Measurements from ENCODE around the gene BOLA1. TPM values are rescaled to one million over a fixed set of nuclear protein-coding genes. Genes with fewer than 3 reads are reported as not detected.
A peak's percentile ranks its signal among the peaks of the same experiment; 100 is the strongest.

BOLA1 gene
- total RNA-seq, 1 donor from 2014 or later: 36.7 TPM

DNA sequence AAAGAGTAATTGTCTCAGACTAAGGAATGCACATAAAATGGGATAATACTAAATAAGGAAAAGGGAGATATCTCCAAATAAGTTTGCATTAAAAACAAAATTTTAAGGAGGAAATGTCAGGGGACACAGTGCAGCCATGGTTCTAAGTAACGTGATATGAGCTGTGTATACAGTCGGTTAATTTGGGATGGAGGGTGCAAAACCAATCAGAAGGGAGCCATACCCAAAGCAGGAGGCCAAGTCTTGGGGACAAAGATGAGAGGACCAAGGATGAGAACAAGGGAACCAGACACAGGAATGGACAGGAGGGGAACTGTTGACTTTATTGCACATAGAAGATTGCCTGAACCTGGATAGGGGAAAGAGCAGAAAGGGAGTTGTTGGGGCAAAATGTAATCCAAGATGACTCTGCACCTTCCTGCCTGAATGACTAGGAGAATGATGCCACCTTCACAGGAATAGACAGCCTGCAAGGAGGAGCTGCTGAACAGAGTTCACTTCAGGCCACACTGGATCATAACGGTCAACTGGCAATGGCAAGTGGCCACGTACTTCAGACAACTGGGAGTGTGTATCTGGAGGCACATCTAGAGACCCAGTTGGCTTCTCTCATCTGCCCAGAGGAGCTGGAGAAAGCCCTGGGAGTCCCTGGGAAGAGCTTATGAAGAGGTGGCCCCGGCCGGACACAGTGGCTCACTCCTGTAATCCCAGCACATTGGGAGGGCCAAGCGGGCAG is 22.0 kb upstream of the BOLA1 start:
- Histone ChIP-seq H3K27ac (no peak overlapping the region), H3K27me3 (no peaks in the 10 kb centered on the region), H3K4me3 (no peak overlapping the region), H3K4me1 (no peaks in the 10 kb centered on the region), H3K9me3 (no peaks in the 10 kb centered on the region), H3K36me3 (no peaks in the 10 kb centered on the region)
- TF ChIP-seq, protein P1, sequence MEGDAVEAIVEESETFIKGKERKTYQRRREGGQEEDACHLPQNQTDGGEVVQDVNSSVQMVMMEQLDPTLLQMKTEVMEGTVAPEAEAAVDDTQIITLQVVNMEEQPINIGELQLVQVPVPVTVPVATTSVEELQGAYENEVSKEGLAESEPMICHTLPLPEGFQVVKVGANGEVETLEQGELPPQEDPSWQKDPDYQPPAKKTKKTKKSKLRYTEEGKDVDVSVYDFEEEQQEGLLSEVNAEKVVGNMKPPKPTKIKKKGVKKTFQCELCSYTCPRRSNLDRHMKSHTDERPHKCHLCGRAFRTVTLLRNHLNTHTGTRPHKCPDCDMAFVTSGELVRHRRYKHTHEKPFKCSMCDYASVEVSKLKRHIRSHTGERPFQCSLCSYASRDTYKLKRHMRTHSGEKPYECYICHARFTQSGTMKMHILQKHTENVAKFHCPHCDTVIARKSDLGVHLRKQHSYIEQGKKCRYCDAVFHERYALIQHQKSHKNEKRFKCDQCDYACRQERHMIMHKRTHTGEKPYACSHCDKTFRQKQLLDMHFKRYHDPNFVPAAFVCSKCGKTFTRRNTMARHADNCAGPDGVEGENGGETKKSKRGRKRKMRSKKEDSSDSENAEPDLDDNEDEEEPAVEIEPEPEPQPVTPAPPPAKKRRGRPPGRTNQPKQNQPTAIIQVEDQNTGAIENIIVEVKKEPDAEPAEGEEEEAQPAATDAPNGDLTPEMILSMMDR (IDR thresholded peaks at IDR 0.05): no peak
- DNase-seq (ENCODE audit: low spot score in 2 of 2): peak in 1 of 2 donors; percentile 52
- intact Hi-C loops (cut with DNase I): no loop called here

DNA sequence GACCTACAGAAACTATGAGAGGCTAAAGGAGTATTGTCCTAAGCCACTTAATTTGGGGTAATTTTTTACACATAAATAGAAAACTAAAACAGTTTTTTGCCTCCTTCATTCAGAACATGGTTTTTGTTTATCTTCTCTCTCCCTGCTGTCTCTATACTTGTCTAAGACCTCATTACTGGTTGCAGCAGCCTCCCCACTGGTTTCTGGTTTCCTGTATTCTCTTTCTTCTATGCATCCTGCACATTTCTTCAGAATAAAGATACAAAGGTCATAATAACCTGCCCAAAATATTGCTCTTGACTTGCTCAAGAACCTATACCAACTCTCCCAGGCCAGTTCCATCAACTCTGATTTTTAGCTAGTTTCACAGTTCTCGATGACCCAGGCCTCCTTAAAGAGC is 19.8 kb upstream of the BOLA1 start:
- H3K27me3 ChIP-seq: no peaks in the 10 kb centered on the region
- TF ChIP-seq, protein P1 (IDR thresholded peaks at IDR 0.05): no peak
- H3K9me3 ChIP-seq: no peaks in the 10 kb centered on the region
- no peak overlapping the region for H3K4me3 ChIP-seq
- intact Hi-C loops (cut with DNase I): no loop called here
- no peak for DNase-seq (ENCODE audit: low spot score in 2 of 2)
- no peaks in the 10 kb centered on the region for H3K36me3 ChIP-seq
- no peak overlapping the region for H3K27ac ChIP-seq
- H3K4me1 ChIP-seq: peaks cover 2 to 10% of the 10 kb centered on the region in 2 donors

DNA sequence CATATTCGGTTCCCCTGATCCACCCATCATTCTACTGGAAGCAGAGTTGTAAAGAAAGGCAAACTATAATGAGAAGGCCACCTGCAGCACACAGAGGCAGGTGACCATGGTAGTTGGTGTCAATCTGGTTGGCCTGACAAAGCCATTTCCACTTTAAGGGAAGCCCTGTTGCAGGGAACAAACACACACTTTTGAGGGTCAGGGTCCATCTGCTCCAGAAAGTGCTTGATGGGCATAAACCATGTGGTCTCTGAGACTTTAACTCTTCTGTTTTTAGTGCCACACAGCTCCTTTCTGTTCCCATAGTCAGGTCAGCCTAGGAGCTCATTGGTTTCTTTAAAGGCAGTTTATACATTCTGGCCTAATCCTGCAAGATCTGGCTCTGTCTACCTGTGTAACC is 17.5 kb upstream of the BOLA1 start:
- TF ChIP-seq, protein P1 (IDR thresholded peaks at IDR 0.05): no peak
- DNase-seq (ENCODE audit: low spot score in 2 of 2): no peak
- intact Hi-C loops (cut with DNase I): no loop called here
- H3K36me3 ChIP-seq: no peaks in the 10 kb centered on the region
- H3K27me3 ChIP-seq: no peaks in the 10 kb centered on the region
- H3K4me1 ChIP-seq: peaks cover 7 to 17% of the 10 kb centered on the region in 2 donors
- no peaks in the 10 kb centered on the region for H3K9me3 ChIP-seq
- no peak overlapping the region for H3K27ac ChIP-seq
- H3K4me3 ChIP-seq: no peak overlapping the region

- no peaks in the 10 kb centered on the region for H3K27me3 ChIP-seq
- H3K9me3 ChIP-seq: no peaks in the 10 kb centered on the region
- no peak overlapping the region for H3K27ac ChIP-seq
- no peaks in the 10 kb centered on the region for H3K36me3 ChIP-seq
- intact Hi-C loops (cut with DNase I): no loop called here
- peak in 1 of 2 donors; percentile 9 for DNase-seq (ENCODE audit: low spot score in 2 of 2)
- peaks cover 7 to 17% of the 10 kb centered on the region in 2 donors for H3K4me1 ChIP-seq
- H3K4me3 ChIP-seq: peak overlapping the region in 1 of 2 donors; percentile 32
- TF ChIP-seq, protein P1 (IDR thresholded peaks at IDR 0.05): no peak
Observed at GRCh38 chr1:149883598-149884247, 15.6 kb upstream of the BOLA1 start.

- Histone ChIP-seq H3K27me3 (no peaks in the 10 kb centered on the region), H3K9me3 (no peaks in the 10 kb centered on the region), H3K4me1 (peaks cover 7 to 17% of the 10 kb centered on the region in 2 donors), H3K4me3 (peak overlapping the region; percentile 77 to 81), H3K36me3 (no peaks in the 10 kb centered on the region), H3K27ac (peak overlapping the region; percentile 94 to 100)
- TF ChIP-seq, protein P1 (IDR thresholded peaks at IDR 0.05): no peak
- intact Hi-C loops (cut with DNase I): no loop called here
- DNase-seq (ENCODE audit: low spot score in 2 of 2): peak in 1 of 2 donors; percentile 64
Observed at GRCh38 chr1:149884433-149885338, 14.7 kb upstream of the BOLA1 start.

All from ascending aorta (tissue), 2 donors.